Keratinocyte (primary cell): ENCODE results near the gene UBE2L6. TPM values are rescaled to one million over a fixed set of nuclear protein-coding genes. Genes with fewer than 3 reads are reported as not detected.

Experiments
- DNase-seq: peaks from one replicate; pipeline ENCODE4 v3.0.0-alpha.2; 2011; ENCODE audit warnings: low read depth, missing footprints, low spot score
- FAIRE-seq: peaks from 2 replicates; lab custom pipeline; 2011; peaks lifted over from hg19 to GRCh38; lab: Jason Lieb, UNC
- H2AFZ ChIP-seq: 2 replicates; pipeline ENCODE4 v1.6.0; 2012; ENCODE audit warnings: low read length, control low read depth, inconsistent platforms; ENCODE audit not compliant: control insufficient read depth
- H3K27ac ChIP-seq: 2 replicates; pipeline ENCODE4 v1.5.1; 2011; ENCODE audit warnings: low read length; ENCODE audit not compliant: control insufficient read depth, insufficient read depth
- H3K27me3 ChIP-seq: 3 replicates; pipeline ENCODE4 v1.6.0; 2011; ENCODE audit warnings: low read length; ENCODE audit not compliant: control insufficient read depth, insufficient read depth; ENCODE audit errors: extremely low read depth
- H3K36me3 ChIP-seq, 2 experiments: 2 replicates in 1 of 2; 3 replicates in 1 of 2; pipeline ENCODE4 v1.5.1; 2011; ENCODE audit warnings: low read length in 2 of 2, mild to moderate bottlenecking in 1 of 2; ENCODE audit not compliant: control insufficient read depth in 2 of 2, insufficient read depth in 2 of 2; ENCODE audit errors: extremely low read depth in 1 of 2
- H3K4me1 ChIP-seq: 3 replicates; pipeline ENCODE4 v1.5.1; 2011; ENCODE audit warnings: low read length; ENCODE audit not compliant: control insufficient read depth, insufficient read depth; ENCODE audit errors: extremely low read depth
- H3K4me2 ChIP-seq: 3 replicates; pipeline ENCODE4 v1.6.0; 2011; ENCODE audit warnings: low read depth, low read length; ENCODE audit not compliant: control insufficient read depth, insufficient read depth; ENCODE audit errors: extremely low read depth
- H3K4me3 ChIP-seq, 3 experiments: fragments of 200-600 bp in 1 of 3; sonication (generic) in 1 of 3; 2 replicates in 2 of 3; 3 replicates in 1 of 3; pipeline ENCODE4 v1.5.1; 2011 to 2016; ENCODE audit warnings: low read length in 3 of 3, mild to moderate bottlenecking in 3 of 3, control low read depth in 2 of 3, inconsistent platforms in 1 of 3, low read depth in 1 of 3, mixed read lengths in 1 of 3, mixed run types in 1 of 3, moderate library complexity in 1 of 3; ENCODE audit not compliant: control insufficient read depth in 2 of 3, insufficient read depth in 2 of 3; ENCODE audit errors: extremely low read depth in 1 of 3
- H3K79me2 ChIP-seq: 2 replicates; pipeline ENCODE4 v1.6.0; 2012; ENCODE audit warnings: low read length; ENCODE audit not compliant: control insufficient read depth, insufficient read depth
- H3K9ac ChIP-seq: 3 replicates; pipeline ENCODE4 v1.6.0; 2011; ENCODE audit warnings: low read length; ENCODE audit not compliant: control insufficient read depth, insufficient read depth; ENCODE audit errors: extremely low read depth
- H3K9me1 ChIP-seq: 3 replicates; pipeline ENCODE4 v1.6.0; 2011; ENCODE audit warnings: low read length; ENCODE audit not compliant: control insufficient read depth, insufficient read depth; ENCODE audit errors: extremely low read depth
- H3K9me3 ChIP-seq: 2 replicates; pipeline ENCODE4 v1.5.1; 2012; ENCODE audit warnings: low read depth, low read length; ENCODE audit not compliant: control insufficient read depth
- H4K20me1 ChIP-seq: 3 replicates; pipeline ENCODE4 v1.6.0; 2011; ENCODE audit warnings: low read length; ENCODE audit not compliant: control insufficient read depth, insufficient read depth; ENCODE audit errors: extremely low read depth
- EZH2 ChIP-seq: IDR thresholded peaks from one replicate; pipeline ENCODE4 v1.6.1; 2012; ENCODE audit warnings: inconsistent platforms, mild to moderate bottlenecking, low read length, moderate library complexity
- dilution Hi-C: fragments of 300-500 bp; cut with MboI; formaldehyde crosslinking; loops from one replicate; pipeline ENCODE4 v1.7.0; 2020; ENCODE audit warnings: low sequenced_read_pairs; ENCODE audit not compliant: extremely low pct_ligation_motif_present
- polyA plus RNA-seq, 5 experiments: library from polyadenylated mRNA; depleted of rRNA in 3 of 5; stranded (reverse) in 3 of 5; stranded (forward) in 1 of 5; unstranded in 1 of 5; fragments of >200 nt; gene quantifications; 1 replicate in 1 of 5; 2 replicates in 3 of 5; 3 replicates in 1 of 5; pipeline versions ENCODE4 v1.2.1 to v1.2.3, GENCODE V29; 2011 to 2012; ENCODE audit warnings: missing spikeins in 2 of 5, low read depth in 1 of 5, low replicate concordance in 1 of 5
- TF ChIP-seq, protein P1 (sequence below), 3 experiments: IDR thresholded peaks in 1 of 3; conservative IDR thresholded peaks in 1 of 3; optimal IDR thresholded peaks in 1 of 3; 2 replicates in 2 of 3; 3 replicates in 1 of 3; pipeline versions ENCODE3 to v1.5.1; 2011; ENCODE audit warnings: low read length in 3 of 3, mild to moderate bottlenecking in 3 of 3, moderate library complexity in 2 of 3, control low read depth in 1 of 3, inconsistent platforms in 1 of 3; ENCODE audit not compliant: insufficient read depth in 2 of 3; ENCODE audit errors: extremely low read depth in 1 of 3

UBE2L6 gene
- polyA plus RNA-seq, 1 donor (not counting 4 experiments of a cell fraction or from before 2014, with no cell fraction given), result 56.6 TPM

DNA sequence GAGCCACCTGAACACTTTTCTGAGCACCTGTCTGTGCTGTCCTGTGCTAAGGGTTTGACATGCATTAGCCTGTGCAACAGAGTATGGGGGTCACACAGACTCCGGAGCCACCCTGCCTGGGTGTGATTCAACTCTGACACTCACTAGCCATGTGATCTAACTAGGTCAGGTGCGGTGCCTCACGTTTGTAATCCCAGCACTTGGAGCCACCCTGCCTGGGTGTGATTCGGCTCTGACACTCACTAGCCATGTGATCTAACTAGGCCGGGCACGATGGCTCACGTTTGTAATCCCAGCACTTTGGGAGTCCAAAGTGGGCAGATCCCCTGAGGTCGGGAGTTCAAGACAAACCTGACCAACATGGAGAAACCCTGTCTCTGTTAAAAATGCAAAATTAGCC lies 11.4 kb downstream of the UBE2L6 start:
- no peak for DNase-seq
- FAIRE-seq, result no peak
- dilution Hi-C loops, result no loop called here
- H3K36me3 ChIP-seq, result peaks cover 7 to 21% of the 10 kb centered on the region in 2 experiments
- no peaks in the 10 kb centered on the region for H4K20me1 ChIP-seq
- no peak overlapping the region for H3K9ac ChIP-seq
- no peaks in the 10 kb centered on the region for H3K79me2 ChIP-seq
- no peak for TF ChIP-seq EZH2
- TF ChIP-seq, protein P1, sequence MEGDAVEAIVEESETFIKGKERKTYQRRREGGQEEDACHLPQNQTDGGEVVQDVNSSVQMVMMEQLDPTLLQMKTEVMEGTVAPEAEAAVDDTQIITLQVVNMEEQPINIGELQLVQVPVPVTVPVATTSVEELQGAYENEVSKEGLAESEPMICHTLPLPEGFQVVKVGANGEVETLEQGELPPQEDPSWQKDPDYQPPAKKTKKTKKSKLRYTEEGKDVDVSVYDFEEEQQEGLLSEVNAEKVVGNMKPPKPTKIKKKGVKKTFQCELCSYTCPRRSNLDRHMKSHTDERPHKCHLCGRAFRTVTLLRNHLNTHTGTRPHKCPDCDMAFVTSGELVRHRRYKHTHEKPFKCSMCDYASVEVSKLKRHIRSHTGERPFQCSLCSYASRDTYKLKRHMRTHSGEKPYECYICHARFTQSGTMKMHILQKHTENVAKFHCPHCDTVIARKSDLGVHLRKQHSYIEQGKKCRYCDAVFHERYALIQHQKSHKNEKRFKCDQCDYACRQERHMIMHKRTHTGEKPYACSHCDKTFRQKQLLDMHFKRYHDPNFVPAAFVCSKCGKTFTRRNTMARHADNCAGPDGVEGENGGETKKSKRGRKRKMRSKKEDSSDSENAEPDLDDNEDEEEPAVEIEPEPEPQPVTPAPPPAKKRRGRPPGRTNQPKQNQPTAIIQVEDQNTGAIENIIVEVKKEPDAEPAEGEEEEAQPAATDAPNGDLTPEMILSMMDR (optimal IDR thresholded peaks at IDR 0.05 in 1 of 3, IDR thresholded peaks at IDR 0.05 in 1 of 3, conservative IDR thresholded peaks at IDR 0.05 in 1 of 3; ENCODE audit: extremely low read depth in 1 of 3, insufficient read depth in 2 of 3, low read length in 3 of 3), result no peak
- H3K9me1 ChIP-seq, result no peaks in the 10 kb centered on the region
- no peak overlapping the region for H3K27ac ChIP-seq
- H3K27me3 ChIP-seq, result no peaks in the 10 kb centered on the region
- H3K4me2 ChIP-seq, result no peak overlapping the region
- no peaks in the 10 kb centered on the region for H3K4me1 ChIP-seq
- H2AFZ ChIP-seq, result no peak overlapping the region
- H3K4me3 ChIP-seq, result no peak overlapping the region
- no peaks in the 10 kb centered on the region for H3K9me3 ChIP-seq

DNA sequence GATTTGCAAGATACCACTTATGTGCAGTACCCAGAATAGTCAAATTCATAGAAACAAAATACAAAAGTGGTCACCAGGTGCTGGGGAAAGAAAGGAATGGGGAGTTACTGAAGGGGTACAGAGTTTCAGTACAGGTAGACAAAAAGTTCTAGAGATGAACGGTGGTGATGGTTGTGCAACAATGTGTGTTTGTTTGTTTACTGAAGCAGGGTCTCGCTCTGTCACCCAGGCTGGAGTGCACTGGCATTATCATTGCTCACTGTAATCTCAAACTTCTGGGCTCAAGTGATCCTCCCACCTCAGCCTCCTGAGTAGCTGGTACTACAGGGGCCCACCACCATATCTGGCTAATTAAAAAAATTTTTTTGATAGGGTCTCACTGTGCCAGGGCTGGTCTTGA lies 12.1 kb downstream of the UBE2L6 start:
- Histone ChIP-seq H3K9ac (no peak overlapping the region), H3K4me1 (no peaks in the 10 kb centered on the region), H3K36me3 (peaks cover 7 to 23% of the 10 kb centered on the region in 2 experiments), H3K27ac (no peak overlapping the region), H3K4me3 (no peak overlapping the region), H3K4me2 (no peak overlapping the region), H3K9me1 (no peaks in the 10 kb centered on the region), H4K20me1 (no peaks in the 10 kb centered on the region), H3K79me2 (no peaks in the 10 kb centered on the region), H2AFZ (no peak overlapping the region), H3K27me3 (no peaks in the 10 kb centered on the region), H3K9me3 (no peaks in the 10 kb centered on the region)
- dilution Hi-C loops, result no loop called here
- FAIRE-seq (no peak), DNase-seq (no peak)
- TF ChIP-seq, protein P1 (optimal IDR thresholded peaks at IDR 0.05 in 1 of 3, IDR thresholded peaks at IDR 0.05 in 1 of 3, conservative IDR thresholded peaks at IDR 0.05 in 1 of 3; ENCODE audit: extremely low read depth in 1 of 3, insufficient read depth in 2 of 3, low read length in 3 of 3), result no peak
- TF ChIP-seq EZH2, result no peak
